Aorta (tissue), 5 donors: Measurements from ENCODE around the gene COQ5. TPM values are rescaled to one million over a fixed set of nuclear protein-coding genes. Genes with fewer than 3 reads are reported as not detected.

Experiments used
- ATAC-seq: fragments of 200-7000 bp; cut with Tn5 transposase; one replicate; pipeline ENCODE4 v1.9.1; 2022; ENCODE audit warnings: moderate library complexity; ENCODE audit not compliant: low FRiP score
- DNase-seq, 2 donors: peaks; one replicate each; pipeline ENCODE4 v3.0.0-alpha.2; 2020
- H3K27ac ChIP-seq, 2 donors: one replicate each; pipeline ENCODE4 v1.5.1; 2013; ENCODE audit warnings: low read length in 2 of 2, mild to moderate bottlenecking in 2 of 2, moderate library complexity in 2 of 2, control low read depth in 1 of 2, inconsistent platforms in 1 of 2, low read depth in 1 of 2
- H3K27me3 ChIP-seq, 2 donors: one replicate each; pipeline ENCODE4 v1.6.1; 2013; ENCODE audit warnings: control low read depth in 1 of 2, low read length in 1 of 2, mild to moderate bottlenecking in 1 of 2, moderate library complexity in 1 of 2; ENCODE audit not compliant: insufficient read depth in 2 of 2, control insufficient read depth in 1 of 2
- H3K36me3 ChIP-seq, 2 donors: one replicate each; pipeline ENCODE4 v1.6.1; 2013; ENCODE audit warnings: control low read depth in 1 of 2, low read length in 1 of 2, mild to moderate bottlenecking in 1 of 2; ENCODE audit not compliant: insufficient read depth in 2 of 2, control insufficient read depth in 1 of 2
- H3K4me1 ChIP-seq, 2 donors: one replicate each; pipeline ENCODE4 v1.6.1; 2013; ENCODE audit warnings: low read length in 2 of 2, control low read depth in 1 of 2, mild to moderate bottlenecking in 1 of 2, moderate library complexity in 1 of 2; ENCODE audit not compliant: insufficient read depth in 2 of 2, control insufficient read depth in 1 of 2
- H3K4me3 ChIP-seq, 2 donors: one replicate each; pipeline ENCODE4 v1.5.1; 2013; ENCODE audit warnings: low read length in 2 of 2, control low read depth in 1 of 2, mild to moderate bottlenecking in 1 of 2
- H3K9me3 ChIP-seq: one replicate; pipeline ENCODE4 v1.6.1; 2013; ENCODE audit warnings: mild to moderate bottlenecking, low read length; ENCODE audit not compliant: control insufficient read depth
- WGBS, 2 donors: extraction: QIAGEN DNeasy Blood & Tissue Kit; methylation state at CpG; one replicate each; pipeline ENCODE4 v1.1.7; 2013; 5-methylcytosine and 5-hydroxymethylcytosine counted together
- intact Hi-C, 2 donors: fragments of 100-400 bp; cut with DNase I; formaldehyde crosslinking; loops; one replicate each; pipeline versions ENCODE4 v1.14.2 to v1.15.0; 2022
- polyA plus RNA-seq, 2 donors: library from polyadenylated mRNA; stranded (reverse); fragments of 200-250 nt; gene quantifications; one replicate each; pipeline ENCODE4 v1.2.3, GENCODE V29; 2013
- total RNA-seq, 2 donors: library from RNA; stranded (reverse); fragmentation: NEBNext Ultra II Directional; extraction: Animal tissue kit (Norgen Biotek cat#: 25700); gene quantifications; one replicate each; pipeline ENCODE4 v1.2.1, GENCODE V29; 2021
- donor health status: healthy with polysubstance abuse.
- donor health status: Bipolar disorder and iron deficiency.
- donor health status: DM: no; HTN: no; CAD: no.
- donor health status: DM: no; HTN: no; CAD: no.
- donor health status: DM: yes; HTN: yes; CAD: no.

The COQ5 gene
- total and polyA plus RNA-seq, 4 donors, result 12.0 to 26.0 (median 21.6) TPM

- ATAC-seq (no peak), DNase-seq (no peak)
- Histone ChIP-seq H3K27me3 (no peaks in the 10 kb centered on the region), H3K4me3 (no peak overlapping the region), H3K9me3 (no peaks in the 10 kb centered on the region), H3K36me3 (no peaks in the 10 kb centered on the region), H3K4me1 (no peaks in the 10 kb centered on the region), H3K27ac (no peak overlapping the region)
- intact Hi-C loops, result no loop called here
- WGBS, 2 donors, result 92 to 94% methylated on average over 9 of the region's 9 CpGs
These were observed 47.8 kb downstream of the COQ5 start for GRCh38 chr12:120481022-120481767.

GRCh38 chr12:120480211-120480610 is 48.7 kb downstream of the COQ5 start:
- Histone ChIP-seq H3K4me3 (no peak overlapping the region), H3K27ac (no peak overlapping the region), H3K4me1 (no peaks in the 10 kb centered on the region), H3K9me3 (no peaks in the 10 kb centered on the region), H3K27me3 (no peaks in the 10 kb centered on the region), H3K36me3 (no peaks in the 10 kb centered on the region)
- WGBS, 2 donors, result 54 to 77% methylated on average over 1 of the region's 1 CpG
- intact Hi-C loops, result no loop called here
- no peak for ATAC-seq
- no peak for DNase-seq

- Histone ChIP-seq H3K27ac (no peak overlapping the region), H3K36me3 (no peaks in the 10 kb centered on the region), H3K4me3 (no peak overlapping the region), H3K27me3 (no peaks in the 10 kb centered on the region), H3K9me3 (no peaks in the 10 kb centered on the region), H3K4me1 (no peaks in the 10 kb centered on the region)
- 92 to 100% methylated on average over 1 of the region's 1 CpG for WGBS, 2 donors
- ATAC-seq (no peak), DNase-seq (peak in 1 of 2 donors; percentile 3)
- intact Hi-C loops, result no loop called here
These were observed 49.5 kb downstream of the COQ5 start for GRCh38 chr12:120479458-120479857.

GRCh38 chr12:120475643-120476042 is 53.3 kb downstream of the COQ5 start:
- Histone ChIP-seq H3K9me3 (no peaks in the 10 kb centered on the region), H3K36me3 (no peaks in the 10 kb centered on the region), H3K4me1 (no peaks in the 10 kb centered on the region), H3K27ac (no peak overlapping the region), H3K4me3 (no peak overlapping the region), H3K27me3 (no peaks in the 10 kb centered on the region)
- no peak for ATAC-seq
- 100% methylated on average over 1 of the region's 1 CpG for WGBS, 2 donors
- DNase-seq, result no peak
- intact Hi-C loops, result no loop called here

- WGBS, 2 donors, result 2 to 4% methylated on average over 2 of the region's 2 CpGs
- H3K9me3 ChIP-seq, result no peaks in the 10 kb centered on the region
- ATAC-seq, result no peak
- no peaks in the 10 kb centered on the region for H3K27me3 ChIP-seq
- H3K36me3 ChIP-seq, result no peaks in the 10 kb centered on the region
- intact Hi-C loops, result no loop called here
- no peak overlapping the region for H3K27ac ChIP-seq
- H3K4me1 ChIP-seq, result no peaks in the 10 kb centered on the region
- no peak overlapping the region for H3K4me3 ChIP-seq
- DNase-seq, result peak in 1 of 2 donors; percentile 73
These were observed 54.4 kb downstream of the COQ5 start for GRCh38 chr12:120474616-120474960.

- Histone ChIP-seq H3K9me3 (no peaks in the 10 kb centered on the region), H3K4me3 (no peak overlapping the region), H3K4me1 (no peaks in the 10 kb centered on the region), H3K27ac (no peak overlapping the region), H3K36me3 (no peaks in the 10 kb centered on the region), H3K27me3 (no peaks in the 10 kb centered on the region)
- intact Hi-C loops, result no loop called here
- no peak for DNase-seq
- 68% methylated on average over 6 of the region's 6 CpGs for WGBS, 2 donors
- ATAC-seq, result no peak
These were observed 54.9 kb downstream of the COQ5 start for GRCh38 chr12:120473807-120474615.

GRCh38 chr12:120472521-120472920 is 56.4 kb downstream of the COQ5 start:
- H3K27me3 ChIP-seq, result no peaks in the 10 kb centered on the region
- H3K9me3 ChIP-seq, result no peaks in the 10 kb centered on the region
- ATAC-seq (no peak), DNase-seq (no peak)
- intact Hi-C loops, result no loop called here
- H3K27ac ChIP-seq, result no peak overlapping the region
- H3K36me3 ChIP-seq, result no peaks in the 10 kb centered on the region
- H3K4me3 ChIP-seq, result no peak overlapping the region
- H3K4me1 ChIP-seq, result no peaks in the 10 kb centered on the region

- H3K9me3 ChIP-seq, result no peaks in the 10 kb centered on the region
- peak overlapping the region; percentile 36 to 46 for H3K4me3 ChIP-seq
- H3K4me1 ChIP-seq, result no peaks in the 10 kb centered on the region
- intact Hi-C loops, result loop anchor here in 1 of 2 donors (2.0 kb wide), 1 partner anchor 59 kb away; the partner anchor contains the start of gene COQ5
- 68 to 71% methylated on average over 26 of the region's 26 CpGs for WGBS, 2 donors
- DNase-seq, result peak in 1 of 2 donors; percentile 41
- ATAC-seq, result no peak
- peak overlapping the region in 1 of 2 donors; percentile 30 for H3K27ac ChIP-seq
- H3K36me3 ChIP-seq, result no peaks in the 10 kb centered on the region
- H3K27me3 ChIP-seq, result no peaks in the 10 kb centered on the region
These were observed 58.7 kb downstream of the COQ5 start for GRCh38 chr12:120470150-120470784.
